NCI-H82 (cell line): ENCODE measurements around the gene SF3B1.
A peak's percentile ranks its signal among the peaks of the same experiment; 100 is the strongest.
"Not testable (repeated sequence)": the region's sequence is repeated elsewhere in the genome, so short reads cannot be mapped to it uniquely, and the experiment has no call there.

Source experiments
- DNase-seq: peaks from one replicate; lab custom pipeline; 2025; lab: John Stamatoyannopoulos, UW

The SF3B1 gene

GRCh38 chr2:197433780-197434438, 919 bp downstream of the SF3B1 start:
- DNase-seq = peak; percentile 30

DNA sequence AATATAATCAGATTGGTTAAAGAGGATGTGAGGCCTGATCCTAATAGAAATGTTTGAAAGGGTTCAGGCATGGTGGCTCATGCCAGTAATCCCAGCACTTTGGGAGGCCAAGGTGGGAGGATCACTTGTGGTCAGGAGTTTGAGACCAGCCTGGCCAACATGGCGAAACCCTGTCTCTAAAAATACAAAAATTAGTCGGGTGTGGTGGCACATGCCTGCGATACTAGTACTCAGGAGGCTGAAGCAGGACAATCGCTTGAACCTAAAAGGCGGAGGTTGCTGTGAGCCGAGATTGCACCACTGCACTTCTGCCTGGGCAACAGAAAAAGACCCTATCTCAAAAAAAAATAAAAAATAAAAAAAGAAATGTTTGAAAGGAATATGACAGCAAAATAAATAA, 2.3 kb downstream of the SF3B1 start:
- not testable (repeated sequence) for DNase-seq

- DNase-seq = no peak
Observed at GRCh38 chr2:197431858-197432257, 3.0 kb downstream of the SF3B1 start.

DNA sequence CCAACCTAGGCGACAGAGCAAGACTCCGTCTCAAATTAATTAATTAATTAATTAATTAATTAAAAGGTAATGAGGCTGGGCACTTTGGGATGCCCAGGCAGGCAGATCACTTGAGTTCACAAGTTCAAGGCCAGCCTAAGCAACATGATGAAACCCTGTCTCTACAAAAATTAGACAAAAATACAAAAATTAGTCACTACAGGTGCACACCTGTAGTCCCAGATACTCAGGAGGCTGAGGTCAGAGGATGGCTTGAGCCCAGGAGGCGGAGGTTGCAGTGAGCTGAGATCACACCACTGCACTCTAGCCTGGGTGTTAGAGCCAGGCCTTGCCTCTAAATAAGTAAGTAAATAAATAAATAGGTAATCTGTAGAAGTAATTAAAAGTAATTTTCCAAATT, 6.8 kb downstream of the SF3B1 start:
- DNase-seq = no peak

- no peak for DNase-seq
Observed at GRCh38 chr2:197426723-197427603, 7.9 kb downstream of the SF3B1 start.

GRCh38 chr2:197425550-197425949, 9.3 kb downstream of the SF3B1 start:
- no peak for DNase-seq

GRCh38 chr2:197423307-197423706, 11.5 kb downstream of the SF3B1 start:
- peak; percentile 14 for DNase-seq

DNA sequence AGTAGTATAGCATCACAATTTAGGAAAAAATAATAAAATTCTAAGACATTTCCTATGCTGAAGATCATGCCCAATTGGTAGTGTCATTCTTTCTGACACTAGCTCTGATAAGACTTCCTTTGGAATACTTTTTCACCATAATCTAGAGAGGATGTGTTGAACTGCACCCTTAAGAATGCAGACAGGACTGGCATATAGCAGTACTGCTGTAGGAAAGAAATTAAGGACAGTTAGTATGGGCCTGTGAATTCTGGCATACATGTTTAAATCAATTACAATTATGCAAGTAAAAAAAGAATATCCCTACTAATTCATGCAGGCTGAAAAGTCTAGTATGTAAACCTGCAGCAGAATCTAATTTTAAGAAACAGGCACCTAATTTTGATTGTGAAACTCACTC, 15.4 kb downstream of the SF3B1 start:
- DNase-seq = no peak

GRCh38 chr2:197416268-197416667, 18.6 kb downstream of the SF3B1 start:
- peak; percentile 7 for DNase-seq

DNA sequence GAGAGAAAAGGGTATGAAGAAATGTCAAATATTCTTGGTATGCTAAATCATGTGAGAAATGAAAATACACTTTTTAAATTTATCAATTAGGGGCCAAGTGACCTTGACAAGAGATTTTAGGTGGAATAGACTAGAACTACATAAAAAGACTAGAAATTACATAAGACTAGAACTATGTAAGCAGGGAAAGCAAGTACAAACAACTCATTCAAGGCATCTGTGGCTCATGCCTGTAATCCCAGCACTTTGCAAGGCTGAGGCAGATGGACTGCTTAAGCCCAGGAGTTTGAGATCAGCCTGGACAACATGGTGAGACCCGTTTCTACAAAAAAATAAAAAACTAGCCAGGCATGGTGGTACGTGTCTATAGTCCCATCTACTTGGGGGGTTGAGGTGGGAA, 20.3 kb downstream of the SF3B1 start:
- peak; percentile 11 for DNase-seq

DNA sequence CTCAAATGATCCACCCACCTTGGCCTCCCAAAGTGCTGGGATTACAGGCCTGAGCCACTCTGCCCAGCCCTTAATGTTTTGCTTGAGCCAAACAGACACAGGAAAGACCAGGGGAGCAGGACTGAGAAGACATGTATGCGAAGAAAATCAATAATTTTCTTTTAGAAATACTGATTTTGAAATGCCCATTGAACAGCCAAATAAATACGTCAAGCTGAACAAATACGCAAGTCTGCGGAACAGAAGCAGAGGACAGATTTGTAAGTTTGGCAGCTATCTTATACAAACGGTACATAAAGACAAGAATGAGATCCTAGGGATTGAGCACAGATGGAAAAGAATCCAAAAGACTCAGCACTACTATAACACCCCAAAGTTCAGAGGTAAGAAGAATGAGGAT, 20.8 kb downstream of the SF3B1 start:
- DNase-seq = no peak

- DNase-seq = no peak
Observed at GRCh38 chr2:197405582-197405981, 29.2 kb downstream of the SF3B1 start.

DNA sequence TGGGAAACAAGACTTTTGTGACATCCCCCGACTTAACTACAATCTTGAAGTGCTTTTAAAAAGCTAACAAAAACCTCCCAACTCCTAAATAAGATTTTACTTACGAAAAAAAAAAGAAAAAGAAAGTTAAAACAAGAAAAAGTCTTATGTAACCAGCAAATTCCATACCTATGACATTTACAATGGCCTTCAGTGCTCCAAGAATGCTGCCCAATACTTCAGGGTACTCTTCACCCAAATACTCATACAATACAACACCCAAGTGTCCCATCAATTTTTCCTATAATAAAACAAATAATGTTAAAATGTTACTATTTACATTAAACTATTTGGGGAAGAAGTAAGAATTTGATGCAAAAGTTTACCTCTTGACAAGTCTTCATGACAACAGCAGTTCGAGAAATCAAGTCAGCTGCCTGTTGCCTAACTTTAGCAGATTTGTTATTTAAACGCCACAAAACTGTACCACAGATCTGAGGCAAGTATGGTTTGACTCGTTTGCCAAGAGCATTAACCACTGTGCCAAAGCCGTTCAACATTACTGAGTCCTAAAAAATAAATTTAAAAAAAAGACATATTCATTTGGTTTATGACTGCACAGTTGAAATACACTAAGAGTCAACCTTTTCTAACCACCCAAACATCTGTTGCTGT, 34.8 kb downstream of the SF3B1 start:
- DNase-seq = no peak

GRCh38 chr2:197398913-197399312, 35.9 kb downstream of the SF3B1 start:
- no peak for DNase-seq

DNA sequence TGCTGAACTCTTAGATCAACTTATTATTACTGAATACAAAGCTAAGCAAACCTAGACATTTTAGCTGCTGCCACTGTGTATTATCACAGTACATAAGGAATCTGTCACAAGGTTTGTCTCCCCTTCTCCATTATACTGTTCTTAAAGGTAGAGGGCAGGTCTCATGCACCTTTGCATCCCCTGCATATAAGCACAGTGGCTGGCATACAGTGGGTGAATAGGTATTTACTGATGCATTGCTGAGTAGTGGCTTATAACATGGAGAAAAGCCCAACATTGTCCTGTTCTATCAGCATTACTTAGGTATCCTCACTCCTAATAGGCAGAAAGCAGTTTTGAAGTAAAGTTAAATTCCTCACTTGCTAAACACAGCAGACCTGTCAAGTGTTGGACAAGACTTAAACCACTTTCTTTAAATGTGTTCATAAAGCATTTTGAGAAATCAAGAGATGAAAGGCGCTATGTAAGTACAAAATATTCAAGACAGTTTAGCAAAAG, 43.6 kb downstream of the SF3B1 start:
- no peak for DNase-seq

DNA sequence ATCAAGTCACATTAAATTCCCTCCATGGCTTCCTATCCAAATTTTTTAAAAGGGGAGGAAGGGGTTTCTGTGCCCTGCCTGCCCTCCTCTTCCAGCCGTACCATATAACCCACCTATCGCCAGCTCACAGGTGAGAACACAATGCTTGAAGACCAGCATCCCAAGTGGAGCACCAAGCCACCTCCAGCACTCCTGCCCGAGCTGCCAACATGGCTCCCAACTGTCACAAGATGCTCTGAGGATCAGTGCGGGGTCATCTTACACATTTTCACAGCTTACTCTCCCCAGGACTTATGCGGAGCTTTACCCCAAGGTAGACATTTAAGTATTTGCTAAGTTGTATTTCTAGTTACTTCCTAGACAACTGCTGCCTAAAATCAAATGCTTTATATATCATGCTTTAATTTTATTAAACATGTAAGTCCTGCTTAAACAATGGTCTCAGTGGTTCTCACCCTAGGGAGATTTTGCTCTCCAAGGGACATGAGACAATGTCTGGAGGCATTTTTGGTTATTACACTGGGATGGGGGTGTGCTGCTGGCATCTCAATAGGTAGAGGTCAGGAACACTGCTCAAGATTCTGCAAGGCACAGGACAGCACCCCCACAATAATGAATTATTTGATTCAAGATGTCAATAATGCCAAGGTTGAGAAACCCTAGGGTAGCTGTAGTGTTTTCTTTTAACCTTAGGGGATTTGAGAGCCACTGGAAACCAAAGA, 45.8 kb downstream of the SF3B1 start:
- peak; percentile 29 for DNase-seq

DNA sequence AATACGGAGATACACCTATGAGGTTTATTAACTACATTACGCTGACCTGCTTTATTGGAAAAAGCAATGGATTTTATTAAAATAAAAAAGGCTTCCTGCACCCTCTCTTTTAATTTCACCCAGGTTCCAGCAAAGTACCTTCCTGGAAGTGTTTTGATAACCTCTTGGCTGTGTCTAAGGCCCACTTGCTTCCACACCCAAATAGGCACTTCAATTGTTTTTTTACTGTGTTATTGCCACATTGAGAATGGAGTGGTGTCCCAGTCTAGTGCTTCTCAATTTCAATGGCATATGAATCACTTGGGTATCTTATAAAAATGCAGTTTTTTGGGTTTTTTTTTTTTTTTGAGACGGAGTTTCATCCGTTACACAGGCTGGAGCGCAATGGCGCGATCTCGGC, 47.6 kb downstream of the SF3B1 start:
- no peak for DNase-seq

- DNase-seq = no peak
Observed at GRCh38 chr2:197386242-197386641, 48.6 kb downstream of the SF3B1 start.

DNA sequence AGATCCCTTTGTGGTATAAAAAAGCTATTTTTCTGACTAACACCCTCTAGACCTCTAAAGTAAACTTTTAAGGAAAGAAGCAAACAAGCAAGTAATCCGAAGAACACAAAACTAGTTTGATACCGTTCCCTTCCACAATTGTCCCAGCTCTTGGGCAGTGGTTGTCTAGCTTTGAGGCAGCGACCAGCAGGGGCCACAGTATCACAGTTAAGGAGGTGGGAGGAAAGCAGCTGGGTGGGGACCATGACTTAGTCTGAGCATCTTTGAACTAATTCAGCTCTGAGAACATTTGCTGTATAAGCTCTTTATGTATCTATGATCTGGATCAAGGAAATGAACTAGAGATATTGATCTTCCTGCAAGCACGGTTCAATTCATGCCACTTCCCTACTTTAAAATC, 51.0 kb downstream of the SF3B1 start:
- DNase-seq = peak; percentile 51

- no peak for DNase-seq
Observed at GRCh38 chr2:197381641-197382040, 53.2 kb downstream of the SF3B1 start.

DNA sequence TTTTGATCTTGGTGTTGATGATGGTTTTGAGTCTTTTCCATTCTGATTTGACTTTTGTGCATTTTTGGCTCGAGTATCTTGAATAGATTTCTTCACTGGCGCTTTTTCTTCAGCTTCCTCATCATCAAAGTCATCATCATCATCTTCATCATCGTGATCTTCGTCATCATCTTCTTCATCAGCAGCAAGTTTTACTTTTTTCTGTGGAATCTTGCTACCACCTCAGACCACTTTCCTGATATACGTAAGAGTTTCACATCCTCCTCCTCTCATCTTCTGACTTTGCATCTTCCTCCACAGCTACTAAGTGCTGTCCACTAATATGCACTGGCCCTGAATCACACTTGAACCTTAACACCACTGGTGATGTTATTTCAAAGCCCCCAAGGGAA, 54.9 kb downstream of the SF3B1 start:
- not testable (repeated sequence) for DNase-seq

DNA sequence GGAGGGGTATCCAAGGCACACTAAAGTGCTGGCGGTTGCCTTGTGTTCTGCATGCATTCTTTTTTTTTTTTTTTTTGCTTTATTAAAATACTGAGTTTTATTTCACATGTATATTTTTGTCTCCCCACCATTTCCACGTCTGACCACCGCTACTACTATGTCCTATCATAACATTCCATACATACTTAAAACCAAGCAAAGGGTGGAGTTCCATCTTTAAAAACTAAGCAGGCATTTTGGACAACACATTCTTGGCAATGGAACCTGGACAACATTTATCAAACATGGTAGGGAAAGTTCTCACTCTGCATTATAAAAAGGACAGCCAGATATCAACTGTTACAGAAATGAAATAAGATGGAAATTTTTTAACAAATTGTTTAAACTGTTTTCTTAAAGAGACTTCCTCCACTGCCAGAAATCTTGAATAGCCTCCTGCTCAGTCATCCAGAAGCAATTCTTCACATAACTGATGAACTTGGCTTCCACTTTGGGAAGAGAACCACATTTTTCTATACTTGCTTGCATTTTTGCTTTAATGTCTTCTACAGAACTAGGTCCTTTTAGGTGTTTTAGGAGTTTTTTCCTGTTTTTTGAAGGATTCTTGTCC, 55.4 kb downstream of the SF3B1 start:
- not testable (repeated sequence) for DNase-seq
